ENCODE results near the gene ABL1.

ABL1 gene

GRCh38 chr9:130887494-130888144, 52.6 kb downstream of the ABL1 start:
- H3K4me3 ChIP-seq (ENCODE audit: low read depth, low read length) = no peak overlapping the region
- no peak for DNase-seq (ENCODE audit: low read depth)
- no peak for TF ChIP-seq CTCF (IDR thresholded peaks at IDR 0.05; ENCODE audit: low read depth, low read length, missing control alignments)

DNA sequence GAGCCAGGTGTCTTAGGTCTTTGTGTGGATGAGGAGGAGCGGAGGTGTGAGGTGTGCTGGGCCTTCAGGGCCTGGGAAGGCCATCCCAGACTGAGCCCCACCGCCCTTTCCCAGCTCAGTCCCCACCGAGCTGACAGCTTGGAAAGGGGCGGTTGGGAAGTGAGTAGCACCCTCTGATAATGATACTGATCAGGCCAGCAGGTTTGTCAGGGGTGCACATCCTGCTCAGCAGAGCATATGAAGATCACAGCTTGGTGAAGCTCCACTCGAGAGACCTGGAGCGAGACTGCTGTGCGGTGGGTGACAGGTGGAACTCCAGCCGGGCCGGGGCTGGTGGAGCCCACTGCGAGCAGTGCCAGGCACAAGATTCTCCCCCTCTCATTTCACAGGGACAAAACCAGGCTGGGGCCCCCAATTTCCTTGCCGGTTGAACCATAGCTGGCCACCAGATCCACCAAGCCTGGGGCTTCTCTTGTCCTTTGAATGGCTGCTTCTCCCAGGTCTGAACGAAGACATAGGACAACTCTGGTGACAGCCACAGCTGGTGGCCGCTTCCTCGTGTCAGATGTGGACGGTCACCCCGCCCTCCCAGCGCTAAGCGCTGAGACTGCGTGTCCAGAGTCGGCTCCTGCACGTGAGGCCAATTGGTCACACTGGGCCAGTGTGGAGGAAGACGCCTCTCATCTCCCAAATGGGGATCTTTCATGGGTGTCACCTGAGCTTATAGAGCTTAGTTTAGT, 53.3 kb downstream of the ABL1 start:
- no peak for DNase-seq (ENCODE audit: low read depth)
- H3K4me3 ChIP-seq (ENCODE audit: low read depth, low read length) = no peak overlapping the region
- TF ChIP-seq CTCF (IDR thresholded peaks at IDR 0.05; ENCODE audit: low read depth, low read length, missing control alignments) = no peak

- H3K4me3 ChIP-seq (ENCODE audit: low read depth, low read length) = no peak overlapping the region
- no peak for DNase-seq (ENCODE audit: low read depth)
- TF ChIP-seq CTCF (IDR thresholded peaks at IDR 0.05; ENCODE audit: low read depth, low read length, missing control alignments) = no peak
Observed at GRCh38 chr9:130890124-130890523, 55.1 kb downstream of the ABL1 start.

DNA sequence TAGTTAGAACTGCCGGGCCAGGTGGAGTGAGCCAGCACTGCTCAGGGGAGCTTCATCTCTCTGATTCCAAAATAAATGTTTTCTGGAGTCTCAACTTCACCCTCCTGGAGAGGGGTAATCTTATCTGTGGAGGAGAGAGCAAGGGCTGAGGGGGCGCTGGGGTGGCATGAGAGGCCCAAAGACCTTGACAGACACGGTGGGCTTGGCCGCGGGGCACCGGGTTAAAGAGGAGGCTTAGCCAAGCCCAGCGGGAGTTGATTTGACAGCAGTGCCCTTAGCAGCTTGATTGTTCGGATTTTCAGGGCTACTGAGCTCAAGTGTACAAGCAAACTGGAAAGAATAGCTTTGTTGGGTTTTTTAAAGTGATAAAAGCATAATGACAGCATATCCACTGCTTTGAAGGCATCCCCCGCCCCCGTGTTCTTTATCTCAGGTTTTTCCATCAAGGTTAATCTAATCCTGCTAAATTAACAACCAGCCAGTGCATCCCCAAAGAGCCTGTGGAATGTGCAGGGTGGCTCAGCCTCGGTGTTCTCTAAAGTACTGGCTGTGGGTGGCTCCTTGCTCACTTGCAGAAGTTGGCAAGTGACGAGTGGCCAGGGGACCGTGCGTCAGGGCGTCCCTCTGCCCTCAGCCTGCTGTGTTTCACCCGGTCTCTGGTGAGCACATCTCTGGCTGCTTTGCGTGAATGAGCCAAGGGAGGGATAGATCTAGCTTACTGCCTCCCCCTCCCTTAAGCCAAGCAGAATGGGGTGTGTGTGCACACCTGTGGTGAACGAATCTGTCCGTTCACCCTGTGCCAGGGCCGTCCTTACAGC, 56.0 kb downstream of the ABL1 start:
- TF ChIP-seq CTCF (IDR thresholded peaks at IDR 0.05; ENCODE audit: low read depth, low read length, missing control alignments) = no peak
- DNase-seq (ENCODE audit: low read depth) = no peak
- no peak overlapping the region for H3K4me3 ChIP-seq (ENCODE audit: low read depth, low read length)

DNA sequence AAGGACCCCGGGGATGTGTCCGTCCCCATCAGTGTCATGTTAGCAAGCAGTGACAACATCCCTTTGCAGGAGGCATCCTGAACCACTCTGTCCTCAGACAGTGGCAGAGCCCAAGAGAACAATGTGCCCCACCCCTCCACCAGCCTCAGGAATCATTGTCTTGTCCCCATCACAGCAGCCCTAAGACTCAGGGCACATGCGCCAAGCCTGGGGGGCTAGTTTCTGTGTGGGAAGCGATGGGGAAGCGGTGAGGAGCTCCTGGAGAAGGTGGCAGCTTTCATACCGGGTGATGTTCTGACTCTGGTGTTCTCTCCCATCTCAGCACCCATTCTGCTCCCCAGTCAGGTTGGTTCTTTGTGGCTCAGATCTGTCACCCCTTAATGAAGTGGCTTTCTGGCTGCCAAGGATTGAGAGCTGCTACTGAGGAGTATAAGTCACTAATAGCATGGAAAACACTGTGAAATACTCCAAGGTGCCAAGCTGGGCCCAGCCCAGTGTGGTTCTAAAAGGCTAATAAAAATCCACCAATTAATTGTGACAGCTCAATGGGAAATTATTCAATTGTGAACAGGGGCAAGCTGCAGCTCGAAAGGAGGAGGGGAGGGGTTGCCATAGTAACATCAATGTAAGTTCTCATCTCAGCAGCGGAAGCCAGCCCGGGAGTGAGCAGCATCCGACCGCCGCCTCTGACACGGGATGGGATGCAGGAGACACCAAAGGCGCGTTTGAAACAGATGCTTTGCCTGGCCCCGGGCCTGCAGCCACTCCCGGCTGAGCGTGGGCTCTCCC, 56.8 kb downstream of the ABL1 start:
- DNase-seq (ENCODE audit: low read depth) = no peak
- H3K4me3 ChIP-seq (ENCODE audit: low read depth, low read length) = no peak overlapping the region
- no peak for TF ChIP-seq CTCF (IDR thresholded peaks at IDR 0.05; ENCODE audit: low read depth, low read length, missing control alignments)

DNA sequence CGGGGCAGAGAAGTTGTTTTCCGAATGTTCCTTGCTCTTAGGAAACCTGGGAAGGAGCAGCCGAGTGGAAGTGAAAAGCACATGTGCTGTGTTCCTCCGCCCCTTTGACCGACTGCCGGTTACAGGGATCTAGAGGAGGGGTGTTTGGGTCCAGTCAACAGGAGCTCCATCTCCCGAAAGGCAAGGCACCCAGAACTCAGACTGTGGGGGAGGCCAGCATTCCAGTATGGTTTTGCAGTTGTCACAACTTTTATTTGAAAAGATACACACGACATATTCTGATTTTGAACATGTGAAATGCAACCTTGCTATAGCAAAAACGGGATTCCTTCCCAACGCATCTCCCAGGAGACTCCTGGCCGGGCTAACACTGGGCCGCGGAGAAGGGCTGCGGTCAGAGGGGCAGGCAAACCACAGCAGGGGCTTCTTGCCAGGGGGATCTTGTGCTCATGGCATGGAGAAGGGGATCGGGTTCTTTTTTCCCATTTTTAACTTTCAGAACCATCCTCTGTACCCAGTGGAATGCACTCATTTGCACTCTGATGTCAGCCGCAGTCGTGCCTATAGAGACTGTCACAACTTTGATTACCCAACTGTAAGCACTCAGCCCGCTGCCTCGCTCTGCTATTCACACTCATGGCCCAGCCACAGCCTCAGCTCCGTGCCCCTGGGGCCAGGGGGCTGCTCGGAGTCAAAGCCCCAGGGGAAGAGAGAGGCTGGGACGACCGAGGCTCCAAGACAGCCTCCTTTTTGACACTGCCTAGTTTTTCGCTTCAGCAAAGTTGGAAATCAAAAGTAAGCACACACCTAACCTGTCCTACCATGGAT, 57.6 kb downstream of the ABL1 start:
- DNase-seq (ENCODE audit: low read depth) = no peak
- H3K4me3 ChIP-seq (ENCODE audit: low read depth, low read length) = no peak overlapping the region
- no peak for TF ChIP-seq CTCF (IDR thresholded peaks at IDR 0.05; ENCODE audit: low read depth, low read length, missing control alignments)

All from GM12864 (cell line).